Measurements from ENCODE around the gene CD247. TPM values are rescaled to one million over a fixed set of nuclear protein-coding genes. Genes with fewer than 3 reads are reported as not detected.

CD247 gene
- polyA plus RNA-seq, 1 of the 3 experiments (the other 2 are of a cell fraction), result 0.08 TPM

DNA sequence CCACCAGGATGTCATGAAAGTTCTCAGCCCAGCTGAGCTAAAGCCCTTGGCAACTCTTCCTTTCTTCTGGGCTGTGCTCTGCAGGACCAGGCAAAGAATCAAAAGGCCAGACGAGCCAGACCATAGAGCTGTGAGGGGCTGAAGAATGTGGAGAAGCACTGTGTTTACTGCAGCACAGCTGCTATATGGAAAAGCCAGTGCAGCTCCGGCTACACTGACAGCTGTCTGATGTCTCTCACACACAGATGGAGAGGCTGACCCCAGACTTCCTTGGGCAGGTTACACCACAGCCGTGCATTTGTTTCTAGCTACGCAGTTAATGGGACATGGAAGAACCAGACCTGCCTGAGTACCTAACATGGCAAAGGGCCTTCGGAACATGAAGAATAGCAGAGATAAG lies 40.3 kb downstream of the CD247 start:
- Histone ChIP-seq H2AFZ (ENCODE audit: low read depth) (no peak overlapping the region), H3K27ac (ENCODE audit: low read depth in 2 of 2, low read length in 1 of 2) (no peak overlapping the region), H3K9ac (no peak overlapping the region), H3F3A (replicated peaks; ENCODE audit: insufficient read depth) (no peaks in the 10 kb centered on the region), H3K9me2 (no peaks in the 10 kb centered on the region), H3K4me3 (ENCODE audit: low read depth in 2 of 2, low read length in 1 of 2) (no peak overlapping the region), H3K36me3 (replicated peaks in 1 of 2; ENCODE audit: control insufficient read depth in 1 of 2, insufficient read depth in 2 of 2, low read length in 1 of 2) (no peaks in the 10 kb centered on the region), H3K79me2 (ENCODE audit: insufficient read depth) (no peaks in the 10 kb centered on the region), H3K4me2 (no peak overlapping the region), H4K20me1 (ENCODE audit: insufficient read depth) (no peaks in the 10 kb centered on the region), H3K9me3 (no peaks in the 10 kb centered on the region), H3K4me1 (ENCODE audit: control insufficient read depth in 1 of 2, insufficient read depth in 2 of 2, low read depth in 1 of 2, low read length in 1 of 2) (peaks cover 0 to 7% of the 10 kb centered on the region in 2 experiments; a peak in 1 of 4 replicates), H3K27me3 (ENCODE audit: insufficient read depth) (peaks cover 11% of the 10 kb centered on the region; the same call in 1 of the 2 replicates)
- TF ChIP-seq RFX5 (IDR thresholded peaks at IDR 0.05; ENCODE audit: low read length), result no peak
- TF ChIP-seq, protein P1, sequence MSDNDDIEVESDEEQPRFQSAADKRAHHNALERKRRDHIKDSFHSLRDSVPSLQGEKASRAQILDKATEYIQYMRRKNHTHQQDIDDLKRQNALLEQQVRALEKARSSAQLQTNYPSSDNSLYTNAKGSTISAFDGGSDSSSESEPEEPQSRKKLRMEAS (IDR thresholded peaks at IDR 0.05; ENCODE audit: low read depth), result no peak
- no peak for TF ChIP-seq TCF12 (IDR thresholded peaks at IDR 0.05)
- TF ChIP-seq MEF2A (IDR thresholded peaks at IDR 0.05; ENCODE audit: borderline replicate concordance, low read depth), result no peak
- TF ChIP-seq MXI1 (IDR thresholded peaks at IDR 0.05; ENCODE audit: low read depth, low read length), result no peak
- TF ChIP-seq FOSL2 (IDR thresholded peaks at IDR 0.05; ENCODE audit: borderline replicate concordance, low read depth), result no peak
- TF ChIP-seq, protein P2, sequence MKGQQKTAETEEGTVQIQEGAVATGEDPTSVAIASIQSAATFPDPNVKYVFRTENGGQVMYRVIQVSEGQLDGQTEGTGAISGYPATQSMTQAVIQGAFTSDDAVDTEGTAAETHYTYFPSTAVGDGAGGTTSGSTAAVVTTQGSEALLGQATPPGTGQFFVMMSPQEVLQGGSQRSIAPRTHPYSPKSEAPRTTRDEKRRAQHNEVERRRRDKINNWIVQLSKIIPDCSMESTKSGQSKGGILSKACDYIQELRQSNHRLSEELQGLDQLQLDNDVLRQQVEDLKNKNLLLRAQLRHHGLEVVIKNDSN (IDR thresholded peaks at IDR 0.05; ENCODE audit: borderline replicate concordance, low read depth), result no peak
- TF ChIP-seq FOXJ3 (CRISPR knock-in tag; IDR thresholded peaks at IDR 0.05), result no peak
- TF ChIP-seq JUND (IDR thresholded peaks at IDR 0.05), result no peak
- TF ChIP-seq RAD21 (IDR thresholded peaks at IDR 0.05; ENCODE audit: low read length), result no peak
- no peak for TF ChIP-seq GABPA (IDR thresholded peaks at IDR 0.05; ENCODE audit: low read depth)
- TF ChIP-seq POLR2AphosphoS5 (IDR thresholded peaks at IDR 0.05; ENCODE audit: low read depth, low read length), result no peak
- TF ChIP-seq YY1 (IDR thresholded peaks at IDR 0.05; ENCODE audit: low read depth), result no peak
- no peak for TF ChIP-seq NRF1 (IDR thresholded peaks at IDR 0.05; ENCODE audit: low read depth, low read length)
- TF ChIP-seq SMC3 (IDR thresholded peaks at IDR 0.05; ENCODE audit: low read depth, low read length), result no peak
- POLR2A ChIA-PET, result no interaction called here
- DNase-seq, result no peak
- CTCF ChIA-PET, result interaction anchor here (0.9 to 1.0 kb wide), 2 partner anchors 63 to 77 kb away, joined by 3 to 4 read pairs; no protein-coding TSS in a partner anchor
- WGBS (ENCODE audit: low lambda C conversion rate), result 60% methylated on average over 5 of the region's 5 CpGs

DNA sequence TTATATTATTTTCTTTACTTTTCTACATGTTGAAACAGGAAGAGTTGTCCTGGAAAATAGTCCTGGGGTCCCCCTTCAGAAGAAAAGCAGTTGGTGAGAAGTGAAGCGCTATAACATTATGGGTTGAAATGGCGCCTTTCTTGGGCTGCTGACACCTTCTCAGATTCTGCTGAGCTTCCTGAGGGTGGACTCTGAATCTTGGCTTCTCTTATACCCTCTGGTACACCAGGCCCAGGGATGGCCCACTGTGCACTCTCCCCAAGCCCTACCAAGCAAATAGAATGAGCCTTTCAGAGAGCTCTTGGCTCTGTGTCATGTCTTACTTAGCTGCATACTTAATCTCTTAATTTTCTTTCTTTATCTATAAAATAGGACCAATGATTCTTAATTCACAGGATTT lies 42.3 kb downstream of the CD247 start:
- H3K79me2 ChIP-seq (ENCODE audit: insufficient read depth), result no peaks in the 10 kb centered on the region
- ChIA-PET CTCF (interaction anchor here (0.7 to 1.8 kb wide), 4 partner anchors 12 to 212 kb away, joined by 3 to 5 read pairs (median 3); no protein-coding TSS in a partner anchor), POLR2A (no interaction called here)
- no peak overlapping the region for H3K4me2 ChIP-seq
- no peaks in the 10 kb centered on the region for H3K9me3 ChIP-seq
- no peak overlapping the region for H2AFZ ChIP-seq (ENCODE audit: low read depth)
- H3K9ac ChIP-seq, result no peak overlapping the region
- peaks cover 0 to 7% of the 10 kb centered on the region in 2 experiments; a peak in 1 of 4 replicates for H3K4me1 ChIP-seq (ENCODE audit: control insufficient read depth in 1 of 2, insufficient read depth in 2 of 2, low read depth in 1 of 2, low read length in 1 of 2)
- peaks cover 11% of the 10 kb centered on the region; the same call in 1 of the 2 replicates for H3K27me3 ChIP-seq (ENCODE audit: insufficient read depth)
- no peak for DNase-seq
- TF ChIP-seq GABPA (IDR thresholded peaks at IDR 0.05; ENCODE audit: low read depth) (no peak), NFIC (IDR thresholded peaks at IDR 0.05; ENCODE audit: borderline replicate concordance) (no peak)
- 64% methylated on average over 2 of the region's 2 CpGs for WGBS (ENCODE audit: low lambda C conversion rate)
- H3K4me3 ChIP-seq (ENCODE audit: low read depth in 2 of 2, low read length in 1 of 2), result no peak overlapping the region
- H3K27ac ChIP-seq (ENCODE audit: low read depth in 2 of 2, low read length in 1 of 2), result no peak overlapping the region
- H3F3A ChIP-seq (replicated peaks; ENCODE audit: insufficient read depth), result no peaks in the 10 kb centered on the region
- H4K20me1 ChIP-seq (ENCODE audit: insufficient read depth), result no peaks in the 10 kb centered on the region
- H3K9me2 ChIP-seq, result no peaks in the 10 kb centered on the region
- H3K36me3 ChIP-seq (replicated peaks in 1 of 2; ENCODE audit: control insufficient read depth in 1 of 2, insufficient read depth in 2 of 2, low read length in 1 of 2), result no peaks in the 10 kb centered on the region

Data from SK-N-SH (cell line).